Measurements from ENCODE around the gene RDH12.

Gene RDH12

GRCh38 chr14:67734675-67735074 is 33.0 kb downstream of the RDH12 start:
- Histone ChIP-seq H3K27ac (replicated peaks) (no peak overlapping the region), H3K27me3 (ENCODE audit: insufficient read depth, poor library complexity, severe bottlenecking) (no peaks in the 10 kb centered on the region), H3K4me3 (replicated peaks; ENCODE audit: insufficient read depth, low read length) (no peak overlapping the region)
- no peak for DNase-seq (ENCODE audit: low read depth in 1 of 2, low spot score in 1 of 2)
- TF ChIP-seq REST (IDR thresholded peaks at IDR 0.05; ENCODE audit: insufficient replicate concordance, low read depth) = no peak
- no peak for TF ChIP-seq CTCF (IDR thresholded peaks at IDR 0.05; ENCODE audit: insufficient read depth, low read length)
- TF ChIP-seq POLR2AphosphoS5 (IDR thresholded peaks at IDR 0.05; ENCODE audit: low read depth) = no peak
- TF ChIP-seq GABPA (IDR thresholded peaks at IDR 0.05; ENCODE audit: low read depth) = no peak
- no peak for TF ChIP-seq SPI1 (IDR thresholded peaks at IDR 0.05; ENCODE audit: borderline replicate concordance, low read depth)

GRCh38 chr14:67735336-67736147 is 33.9 kb downstream of the RDH12 start:
- TF ChIP-seq GABPA (IDR thresholded peaks at IDR 0.05; ENCODE audit: low read depth) (no peak), CTCF (IDR thresholded peaks at IDR 0.05; ENCODE audit: insufficient read depth, low read length) (no peak), POLR2AphosphoS5 (IDR thresholded peaks at IDR 0.05; ENCODE audit: low read depth) (no peak)
- Histone ChIP-seq H3K4me3 (replicated peaks; ENCODE audit: insufficient read depth, low read length) (no peak overlapping the region), H3K27me3 (ENCODE audit: insufficient read depth, poor library complexity, severe bottlenecking) (no peaks in the 10 kb centered on the region), H3K27ac (replicated peaks) (no peak overlapping the region)
- DNase-seq (ENCODE audit: low read depth in 1 of 2, low spot score in 1 of 2) = no peak

GRCh38 chr14:67736771-67737170 is 35.1 kb downstream of the RDH12 start:
- Histone ChIP-seq H3K4me3 (replicated peaks; ENCODE audit: insufficient read depth, low read length) (no peak overlapping the region), H3K27me3 (ENCODE audit: insufficient read depth, poor library complexity, severe bottlenecking) (no peaks in the 10 kb centered on the region), H3K27ac (replicated peaks) (no peak overlapping the region)
- no peak for TF ChIP-seq POLR2AphosphoS5 (IDR thresholded peaks at IDR 0.05; ENCODE audit: low read depth)
- no peak for TF ChIP-seq CTCF (IDR thresholded peaks at IDR 0.05; ENCODE audit: insufficient read depth, low read length)
- DNase-seq (ENCODE audit: low read depth in 1 of 2, low spot score in 1 of 2) = no peak

GRCh38 chr14:67738740-67739504 is 37.2 kb downstream of the RDH12 start:
- DNase-seq (ENCODE audit: low read depth in 1 of 2, low spot score in 1 of 2) = peak in 1 of 2 experiments; percentile 13
- Histone ChIP-seq H3K4me3 (replicated peaks; ENCODE audit: insufficient read depth, low read length) (no peak overlapping the region), H3K27me3 (ENCODE audit: insufficient read depth, poor library complexity, severe bottlenecking) (no peaks in the 10 kb centered on the region), H3K27ac (replicated peaks) (no peak overlapping the region)
- no peak for TF ChIP-seq SPI1 (IDR thresholded peaks at IDR 0.05; ENCODE audit: borderline replicate concordance, low read depth)
- TF ChIP-seq POLR2AphosphoS5 (IDR thresholded peaks at IDR 0.05; ENCODE audit: low read depth) = no peak
- TF ChIP-seq CTCF (IDR thresholded peaks at IDR 0.05; ENCODE audit: insufficient read depth, low read length) = no peak
- TF ChIP-seq GABPA (IDR thresholded peaks at IDR 0.05; ENCODE audit: low read depth) = no peak
- no peak for TF ChIP-seq REST (IDR thresholded peaks at IDR 0.05; ENCODE audit: insufficient replicate concordance, low read depth)
